ENCODE data around the gene FAM227A.

DNA sequence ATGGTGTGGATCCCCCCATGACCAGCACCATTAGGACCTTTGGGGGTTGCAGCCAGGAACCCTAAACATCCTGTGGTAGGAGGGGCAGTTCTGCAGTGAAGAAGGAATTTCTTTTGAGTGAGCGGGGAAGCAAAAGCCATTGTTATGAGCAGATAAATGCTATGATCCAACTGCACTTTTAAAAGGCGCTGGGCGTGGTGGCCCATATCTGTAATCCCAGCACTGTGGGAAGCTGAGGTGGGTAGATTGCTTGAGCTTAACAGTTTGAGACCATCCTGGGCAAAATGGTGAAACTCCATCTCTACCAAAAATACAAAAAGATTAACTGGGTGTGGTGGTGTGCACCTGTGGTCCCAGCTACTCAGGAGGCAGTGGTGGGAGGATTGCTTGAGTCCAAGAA, 19.6 kb upstream of the FAM227A start:
- TF ChIP-seq, protein P1, sequence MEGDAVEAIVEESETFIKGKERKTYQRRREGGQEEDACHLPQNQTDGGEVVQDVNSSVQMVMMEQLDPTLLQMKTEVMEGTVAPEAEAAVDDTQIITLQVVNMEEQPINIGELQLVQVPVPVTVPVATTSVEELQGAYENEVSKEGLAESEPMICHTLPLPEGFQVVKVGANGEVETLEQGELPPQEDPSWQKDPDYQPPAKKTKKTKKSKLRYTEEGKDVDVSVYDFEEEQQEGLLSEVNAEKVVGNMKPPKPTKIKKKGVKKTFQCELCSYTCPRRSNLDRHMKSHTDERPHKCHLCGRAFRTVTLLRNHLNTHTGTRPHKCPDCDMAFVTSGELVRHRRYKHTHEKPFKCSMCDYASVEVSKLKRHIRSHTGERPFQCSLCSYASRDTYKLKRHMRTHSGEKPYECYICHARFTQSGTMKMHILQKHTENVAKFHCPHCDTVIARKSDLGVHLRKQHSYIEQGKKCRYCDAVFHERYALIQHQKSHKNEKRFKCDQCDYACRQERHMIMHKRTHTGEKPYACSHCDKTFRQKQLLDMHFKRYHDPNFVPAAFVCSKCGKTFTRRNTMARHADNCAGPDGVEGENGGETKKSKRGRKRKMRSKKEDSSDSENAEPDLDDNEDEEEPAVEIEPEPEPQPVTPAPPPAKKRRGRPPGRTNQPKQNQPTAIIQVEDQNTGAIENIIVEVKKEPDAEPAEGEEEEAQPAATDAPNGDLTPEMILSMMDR (IDR thresholded peaks at IDR 0.05; ENCODE audit: poor library complexity), result no peak
- no peak for TF ChIP-seq EZH2 (IDR thresholded peaks at IDR 0.05; ENCODE audit: borderline replicate concordance)
- no peak for TF ChIP-seq EZH2phosphoT487 (IDR thresholded peaks at IDR 0.05; ENCODE audit: low read depth, severe bottlenecking, unreplicated experiment)

Data from hepatocyte (in vitro differentiated cells).